Measurements from ENCODE around the gene PRPF6. TPM values are rescaled to one million over a fixed set of nuclear protein-coding genes. Genes with fewer than 3 reads are reported as not detected.

The PRPF6 gene
- total RNA-seq, 4 donors from 2014 or later = 34.1 to 57.4 (median 45.8) TPM

GRCh38 chr20:63964412-63964811 is 16.5 kb upstream of the PRPF6 start:
- H3K27me3 ChIP-seq = no peaks in the 10 kb centered on the region
- H3K27ac ChIP-seq = no peak overlapping the region
- peaks cover 9 to 17% (median 10%) of the 10 kb centered on the region in 3 donors for H3K4me1 ChIP-seq
- H3K4me3 ChIP-seq = no peak overlapping the region
- TF ChIP-seq POLR2A (IDR thresholded peaks at IDR 0.05) (no peak), CTCF (IDR thresholded peaks at IDR 0.05) (no peak)
- 93 to 94% methylated on average over 9 to 11 of the region's 16 CpGs for WGBS, 2 donors
- no peak for DNase-seq
- peaks cover 38 to 76% (median 40%) of the 10 kb centered on the region in 3 donors for H3K36me3 ChIP-seq
- intact Hi-C loops (cut with DNase I) = no loop called here
- no peaks in the 10 kb centered on the region for H3K9me3 ChIP-seq

GRCh38 chr20:63966172-63966943 is 14.6 kb upstream of the PRPF6 start:
- Histone ChIP-seq H3K36me3 (peaks cover 35 to 57% (median 36%) of the 10 kb centered on the region in 3 donors), H3K4me3 (no peak overlapping the region), H3K27ac (no peak overlapping the region), H3K9me3 (no peaks in the 10 kb centered on the region), H3K4me1 (peaks cover 15 to 26% (median 17%) of the 10 kb centered on the region in 3 donors), H3K27me3 (no peaks in the 10 kb centered on the region)
- 85 to 94% methylated on average over 5 to 9 of the region's 27 CpGs for WGBS, 2 donors
- DNase-seq = no peak
- intact Hi-C loops (cut with DNase I) = no loop called here
- TF ChIP-seq CTCF (IDR thresholded peaks at IDR 0.05) (no peak), POLR2A (IDR thresholded peaks at IDR 0.05) (no peak)

GRCh38 chr20:63966944-63967322 is 14.0 kb upstream of the PRPF6 start:
- WGBS, 2 donors = no CpG with 5 or more reads among the region's 13 CpGs
- peaks cover 15 to 26% (median 17%) of the 10 kb centered on the region in 3 donors for H3K4me1 ChIP-seq
- intact Hi-C loops (cut with DNase I) = no loop called here
- no peaks in the 10 kb centered on the region for H3K9me3 ChIP-seq
- H3K36me3 ChIP-seq = peaks cover 29 to 51% (median 36%) of the 10 kb centered on the region in 3 donors
- DNase-seq = no peak
- no peaks in the 10 kb centered on the region for H3K27me3 ChIP-seq
- TF ChIP-seq POLR2A (IDR thresholded peaks at IDR 0.05) (no peak), CTCF (IDR thresholded peaks at IDR 0.05) (no peak)
- H3K27ac ChIP-seq = no peak overlapping the region
- no peak overlapping the region for H3K4me3 ChIP-seq

- intact Hi-C loops (cut with DNase I) = no loop called here
- no peak overlapping the region for H3K4me3 ChIP-seq
- no peak overlapping the region for H3K27ac ChIP-seq
- no peak for DNase-seq
- TF ChIP-seq POLR2A (IDR thresholded peaks at IDR 0.05) (no peak), CTCF (IDR thresholded peaks at IDR 0.05) (no peak)
- peaks cover 15 to 26% (median 17%) of the 10 kb centered on the region in 3 donors for H3K4me1 ChIP-seq
- no peaks in the 10 kb centered on the region for H3K27me3 ChIP-seq
- no peaks in the 10 kb centered on the region for H3K9me3 ChIP-seq
- H3K36me3 ChIP-seq = peaks cover 23 to 45% (median 36%) of the 10 kb centered on the region in 3 donors
- 93 to 98% methylated on average over 6 to 7 of the region's 28 CpGs for WGBS, 2 donors
Measured at GRCh38 chr20:63967330-63968135, 13.4 kb upstream of the PRPF6 start.

Measured in esophagus squamous epithelium (tissue), 5 donors.